ENCODE data around the gene AKAP13. TPM values are rescaled to one million over a fixed set of nuclear protein-coding genes. Genes with fewer than 3 reads are reported as not detected.

The AKAP13 gene
- total RNA-seq, 1 donor from 2014 or later = 443 TPM

GRCh38 chr15:85785887-85786780 lies 405.7 kb downstream of the AKAP13 start:
- no peaks in the 10 kb centered on the region for H3K36me3 ChIP-seq
- TF ChIP-seq, protein P1, sequence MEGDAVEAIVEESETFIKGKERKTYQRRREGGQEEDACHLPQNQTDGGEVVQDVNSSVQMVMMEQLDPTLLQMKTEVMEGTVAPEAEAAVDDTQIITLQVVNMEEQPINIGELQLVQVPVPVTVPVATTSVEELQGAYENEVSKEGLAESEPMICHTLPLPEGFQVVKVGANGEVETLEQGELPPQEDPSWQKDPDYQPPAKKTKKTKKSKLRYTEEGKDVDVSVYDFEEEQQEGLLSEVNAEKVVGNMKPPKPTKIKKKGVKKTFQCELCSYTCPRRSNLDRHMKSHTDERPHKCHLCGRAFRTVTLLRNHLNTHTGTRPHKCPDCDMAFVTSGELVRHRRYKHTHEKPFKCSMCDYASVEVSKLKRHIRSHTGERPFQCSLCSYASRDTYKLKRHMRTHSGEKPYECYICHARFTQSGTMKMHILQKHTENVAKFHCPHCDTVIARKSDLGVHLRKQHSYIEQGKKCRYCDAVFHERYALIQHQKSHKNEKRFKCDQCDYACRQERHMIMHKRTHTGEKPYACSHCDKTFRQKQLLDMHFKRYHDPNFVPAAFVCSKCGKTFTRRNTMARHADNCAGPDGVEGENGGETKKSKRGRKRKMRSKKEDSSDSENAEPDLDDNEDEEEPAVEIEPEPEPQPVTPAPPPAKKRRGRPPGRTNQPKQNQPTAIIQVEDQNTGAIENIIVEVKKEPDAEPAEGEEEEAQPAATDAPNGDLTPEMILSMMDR (IDR thresholded peaks at IDR 0.05) = no peak
- intact Hi-C loops (cut with DNase I) = no loop called here
- no peaks in the 10 kb centered on the region for H3K9me3 ChIP-seq
- DNase-seq (no peak), ATAC-seq (peak; percentile 9 to 39)
- H3K27me3 ChIP-seq (ENCODE audit: low read depth) = no peaks in the 10 kb centered on the region
- H3K4me1 ChIP-seq = peaks cover 22% of the 10 kb centered on the region
- no peak overlapping the region for H3K4me3 ChIP-seq
- no peak overlapping the region for H3K27ac ChIP-seq

DNA sequence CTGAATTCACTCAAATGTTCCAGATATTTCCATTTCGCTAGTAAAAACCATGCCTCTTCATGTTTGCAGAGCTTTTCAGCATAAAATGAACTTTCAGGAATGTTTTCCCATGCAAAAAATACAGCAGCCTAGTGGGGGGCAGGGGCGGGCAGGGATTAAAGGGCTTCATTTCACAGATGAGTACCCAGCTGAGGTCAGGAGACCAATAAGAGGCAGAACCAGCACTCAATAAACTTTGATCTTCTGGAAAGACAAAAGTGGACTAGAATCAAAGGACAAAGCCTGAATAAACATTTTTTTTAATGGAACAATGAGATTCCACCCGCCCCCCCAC lies 406.3 kb downstream of the AKAP13 start:
- TF ChIP-seq, protein P1 (IDR thresholded peaks at IDR 0.05) = no peak
- intact Hi-C loops (cut with DNase I) = no loop called here
- no peak overlapping the region for H3K4me3 ChIP-seq

GRCh38 chr15:85788771-85789495 lies 408.5 kb downstream of the AKAP13 start:
- TF ChIP-seq, protein P1 (IDR thresholded peaks at IDR 0.05) = no peak
- Histone ChIP-seq H3K9me3 (no peaks in the 10 kb centered on the region), H3K4me3 (no peak overlapping the region), H3K27ac (no peak overlapping the region), H3K36me3 (no peaks in the 10 kb centered on the region), H3K27me3 (ENCODE audit: low read depth) (no peaks in the 10 kb centered on the region), H3K4me1 (peaks cover 39% of the 10 kb centered on the region)
- DNase-seq (peak; percentile 72), ATAC-seq (peak; percentile 70 to 80)
- intact Hi-C loops (cut with DNase I) = no loop called here

More for the DNA sequence above, 406.3 kb downstream of the AKAP13 start:
- H3K36me3 ChIP-seq = no peaks in the 10 kb centered on the region
- DNase-seq = no peak
- no peak overlapping the region for H3K27ac ChIP-seq
- H3K27me3 ChIP-seq (ENCODE audit: low read depth) = no peaks in the 10 kb centered on the region
- no peaks in the 10 kb centered on the region for H3K9me3 ChIP-seq
- no peak for ATAC-seq
- peaks cover 22% of the 10 kb centered on the region for H3K4me1 ChIP-seq

DNA sequence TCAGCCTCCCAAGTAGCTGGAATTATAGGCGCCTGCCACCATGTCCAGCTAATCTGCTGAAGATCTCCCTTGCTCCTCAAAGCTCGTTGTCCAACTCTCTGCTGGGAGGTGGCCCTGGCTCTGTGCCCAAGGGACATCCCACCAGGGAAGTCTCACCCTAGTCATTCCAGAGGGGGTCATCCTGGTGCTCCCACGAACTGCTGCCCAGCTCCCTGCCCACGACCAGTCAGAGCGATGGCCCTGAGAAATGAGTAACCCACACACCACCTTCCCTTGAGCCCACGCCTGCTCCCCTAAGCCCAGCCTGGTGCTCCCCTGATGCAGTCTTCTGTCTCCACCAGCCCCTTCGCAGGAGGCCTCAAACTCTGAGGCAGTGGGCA lies 409.1 kb downstream of the AKAP13 start:
- DNase-seq (no peak), ATAC-seq (no peak)
- intact Hi-C loops (cut with DNase I) = no loop called here
- TF ChIP-seq, protein P1 (IDR thresholded peaks at IDR 0.05) = no peak
- Histone ChIP-seq H3K4me1 (peaks cover 39% of the 10 kb centered on the region), H3K36me3 (no peaks in the 10 kb centered on the region), H3K27me3 (ENCODE audit: low read depth) (no peaks in the 10 kb centered on the region), H3K4me3 (no peak overlapping the region), H3K9me3 (no peaks in the 10 kb centered on the region), H3K27ac (no peak overlapping the region)

GRCh38 chr15:85792102-85792731 lies 411.8 kb downstream of the AKAP13 start:
- Histone ChIP-seq H3K4me1 (peaks cover 26% of the 10 kb centered on the region), H3K9me3 (no peaks in the 10 kb centered on the region), H3K36me3 (no peaks in the 10 kb centered on the region), H3K27me3 (ENCODE audit: low read depth) (no peaks in the 10 kb centered on the region), H3K4me3 (no peak overlapping the region), H3K27ac (no peak overlapping the region)
- intact Hi-C loops (cut with DNase I) = no loop called here
- ATAC-seq = no peak
- DNase-seq = no peak
- TF ChIP-seq, protein P1 (IDR thresholded peaks at IDR 0.05) = no peak
